HG03135 (cell line): ENCODE measurements around the gene NAGLU.
"Not testable (repeated sequence)": the region's sequence is repeated elsewhere in the genome, so short reads cannot be mapped to it uniquely, and the experiment has no call there.

ENCODE experiments used
- ATAC-seq: cut with Tn5 transposase; IDR thresholded peaks from one replicate; pipeline ENCODE4 v1.9.1; 2021; ENCODE audit warnings: mild to moderate bottlenecking, moderate library complexity; ENCODE audit not compliant: unreplicated experiment

Gene NAGLU

DNA sequence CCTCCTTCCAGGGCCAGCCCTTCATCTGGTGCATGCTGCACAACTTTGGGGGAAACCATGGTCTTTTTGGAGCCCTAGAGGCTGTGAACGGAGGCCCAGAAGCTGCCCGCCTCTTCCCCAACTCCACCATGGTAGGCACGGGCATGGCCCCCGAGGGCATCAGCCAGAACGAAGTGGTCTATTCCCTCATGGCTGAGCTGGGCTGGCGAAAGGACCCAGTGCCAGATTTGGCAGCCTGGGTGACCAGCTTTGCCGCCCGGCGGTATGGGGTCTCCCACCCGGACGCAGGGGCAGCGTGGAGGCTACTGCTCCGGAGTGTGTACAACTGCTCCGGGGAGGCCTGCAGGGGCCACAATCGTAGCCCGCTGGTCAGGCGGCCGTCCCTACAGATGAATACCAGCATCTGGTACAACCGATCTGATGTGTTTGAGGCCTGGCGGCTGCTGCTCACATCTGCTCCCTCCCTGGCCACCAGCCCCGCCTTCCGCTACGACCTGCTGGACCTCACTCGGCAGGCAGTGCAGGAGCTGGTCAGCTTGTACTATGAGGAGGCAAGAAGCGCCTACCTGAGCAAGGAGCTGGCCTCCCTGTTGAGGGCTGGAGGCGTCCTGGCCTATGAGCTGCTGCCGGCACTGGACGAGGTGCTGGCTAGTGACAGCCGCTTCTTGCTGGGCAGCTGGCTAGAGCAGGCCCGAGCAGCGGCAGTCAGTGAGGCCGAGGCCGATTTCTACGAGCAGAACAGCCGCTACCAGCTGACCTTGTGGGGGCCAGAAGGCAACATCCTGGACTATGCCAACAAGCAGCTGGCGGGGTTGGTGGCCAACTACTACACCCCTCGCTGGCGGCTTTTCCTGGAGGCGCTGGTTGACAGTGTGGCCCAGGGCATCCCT lies 7.4 kb downstream of the NAGLU start:
- ATAC-seq = no peak

DNA sequence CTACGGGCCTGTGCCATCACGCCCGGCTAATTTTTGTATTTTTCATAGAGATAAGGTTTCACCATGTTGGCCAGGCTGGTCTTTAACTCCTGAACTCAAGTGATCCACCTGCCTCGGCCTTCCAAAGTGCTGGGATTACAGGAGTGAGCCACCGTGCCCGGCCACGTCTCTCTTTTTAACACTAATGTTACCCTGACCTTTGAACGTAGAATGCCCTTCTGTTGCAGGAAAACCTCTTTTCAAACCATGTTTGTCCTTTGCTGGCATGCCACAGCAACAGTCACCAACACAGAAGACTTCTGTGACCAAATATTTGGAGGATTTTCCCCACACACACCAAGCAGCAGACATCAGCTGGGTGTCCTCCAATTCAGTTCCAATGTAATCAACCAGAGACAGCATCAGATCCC lies 8.8 kb downstream of the NAGLU start:
- no peak for ATAC-seq

DNA sequence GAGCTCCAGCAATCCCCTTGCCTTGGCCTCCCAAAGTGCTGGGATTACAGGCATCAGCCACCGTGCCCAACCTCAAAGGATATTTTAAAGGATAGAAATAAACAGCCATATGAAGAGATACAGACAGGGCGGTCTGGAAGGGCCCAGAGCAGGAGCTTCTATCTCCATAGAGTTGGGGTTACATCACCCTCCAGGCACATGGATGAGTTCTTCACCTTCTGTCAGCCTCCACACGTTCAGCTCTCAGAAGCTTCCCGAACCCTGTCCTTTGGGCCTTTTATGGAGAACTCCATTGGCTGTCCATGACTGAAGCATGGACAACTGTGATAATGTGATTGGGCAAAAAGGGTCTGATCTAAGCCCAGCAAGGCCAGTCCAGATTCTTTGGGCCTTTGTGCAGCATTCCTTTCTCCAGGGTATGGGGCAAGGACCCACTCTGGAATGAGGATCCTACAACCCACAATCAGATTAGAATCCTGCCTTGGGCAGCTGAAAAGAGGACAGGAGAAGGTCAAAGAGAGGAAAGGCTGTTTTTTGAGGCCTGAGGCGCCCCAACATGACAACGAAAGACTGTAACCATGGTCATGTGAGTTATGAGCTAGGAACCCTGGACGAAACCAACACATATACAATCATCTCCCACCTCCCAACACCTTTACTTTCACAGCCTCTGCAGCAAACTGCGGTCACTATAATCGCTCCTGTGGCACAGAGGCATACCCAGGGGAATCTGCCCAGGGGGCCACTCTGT lies 9.9 kb downstream of the NAGLU start:
- ATAC-seq = not testable (repeated sequence)

DNA sequence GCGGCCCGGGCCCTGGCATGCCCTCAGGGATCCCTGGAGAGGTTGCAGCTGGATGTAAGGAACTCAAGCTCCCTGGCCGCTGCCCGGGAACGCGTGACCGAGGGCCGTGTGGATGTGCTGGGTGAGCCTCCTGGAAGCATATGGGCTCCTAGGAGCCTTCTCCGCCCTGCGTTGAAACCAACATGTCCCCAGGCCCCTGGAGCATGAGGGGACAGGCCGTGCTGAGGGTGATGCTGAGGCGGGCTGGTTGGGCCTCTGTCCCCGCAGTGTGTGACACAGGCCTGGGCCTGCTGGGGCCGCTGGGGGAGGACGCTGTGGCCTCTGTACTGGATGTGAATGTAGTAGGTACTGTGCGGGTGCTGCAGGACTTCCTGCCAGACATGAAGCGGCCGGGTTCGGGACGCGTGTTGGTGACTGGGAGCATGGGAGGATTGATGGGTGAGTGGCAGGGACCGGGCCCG lies 11.0 kb downstream of the NAGLU start:
- no peak for ATAC-seq

DNA sequence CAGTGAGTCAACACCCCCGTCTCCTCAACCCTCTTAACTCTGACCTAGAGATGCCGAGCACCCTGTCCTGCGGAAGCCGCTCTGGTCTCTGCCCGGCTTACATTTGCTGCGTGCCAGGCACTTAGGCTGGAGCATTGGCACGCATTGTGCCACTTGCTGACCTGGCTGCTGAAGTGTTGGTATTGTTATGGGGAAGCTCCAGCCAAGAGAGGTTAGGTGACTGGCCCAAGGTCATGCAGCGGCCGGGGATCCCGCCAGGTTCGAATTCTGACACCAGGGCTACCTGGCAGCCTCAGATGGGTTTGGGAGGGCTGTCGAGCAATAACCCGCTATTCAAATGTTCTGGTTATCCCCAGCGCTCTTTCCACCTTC lies 11.6 kb downstream of the NAGLU start:
- ATAC-seq = no peak

DNA sequence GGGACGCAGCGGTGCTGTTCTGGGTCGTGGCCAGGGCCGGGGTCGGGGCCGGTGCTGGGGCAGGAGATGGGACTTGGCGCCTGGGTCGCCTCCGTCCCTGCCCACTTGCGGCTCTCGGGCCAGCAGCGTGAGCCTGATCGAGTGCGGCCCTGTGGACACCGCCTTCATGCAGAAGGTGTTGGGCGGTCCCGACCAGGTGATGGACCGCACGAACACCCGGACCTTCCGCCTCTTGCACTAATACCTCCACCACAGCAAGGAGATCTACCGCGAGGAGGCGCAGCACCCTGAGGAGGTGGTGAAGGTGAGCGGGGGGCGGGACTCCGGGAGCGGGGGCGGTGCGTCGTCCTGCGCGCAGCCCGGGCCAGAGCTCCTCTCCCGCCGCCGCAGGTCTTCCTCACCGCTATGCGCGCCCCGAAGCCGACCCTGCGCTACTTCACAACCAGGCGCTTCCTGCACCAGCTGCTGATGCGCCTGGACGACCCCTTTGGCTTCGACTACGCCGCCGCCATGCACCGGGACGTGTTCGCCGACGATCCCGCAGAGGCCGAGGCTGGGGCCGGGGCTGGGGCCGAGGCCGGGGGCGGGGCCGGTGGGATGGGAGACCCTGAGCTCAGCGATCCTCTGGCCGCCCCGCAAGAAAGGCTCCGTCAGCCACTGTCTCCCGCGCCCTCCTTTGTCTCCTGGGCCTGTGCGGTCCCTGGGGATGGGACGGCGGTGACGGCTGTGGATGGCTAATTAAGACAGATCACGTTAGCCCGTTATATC lies 12.2 kb downstream of the NAGLU start:
- peak; percentile 56 for ATAC-seq

DNA sequence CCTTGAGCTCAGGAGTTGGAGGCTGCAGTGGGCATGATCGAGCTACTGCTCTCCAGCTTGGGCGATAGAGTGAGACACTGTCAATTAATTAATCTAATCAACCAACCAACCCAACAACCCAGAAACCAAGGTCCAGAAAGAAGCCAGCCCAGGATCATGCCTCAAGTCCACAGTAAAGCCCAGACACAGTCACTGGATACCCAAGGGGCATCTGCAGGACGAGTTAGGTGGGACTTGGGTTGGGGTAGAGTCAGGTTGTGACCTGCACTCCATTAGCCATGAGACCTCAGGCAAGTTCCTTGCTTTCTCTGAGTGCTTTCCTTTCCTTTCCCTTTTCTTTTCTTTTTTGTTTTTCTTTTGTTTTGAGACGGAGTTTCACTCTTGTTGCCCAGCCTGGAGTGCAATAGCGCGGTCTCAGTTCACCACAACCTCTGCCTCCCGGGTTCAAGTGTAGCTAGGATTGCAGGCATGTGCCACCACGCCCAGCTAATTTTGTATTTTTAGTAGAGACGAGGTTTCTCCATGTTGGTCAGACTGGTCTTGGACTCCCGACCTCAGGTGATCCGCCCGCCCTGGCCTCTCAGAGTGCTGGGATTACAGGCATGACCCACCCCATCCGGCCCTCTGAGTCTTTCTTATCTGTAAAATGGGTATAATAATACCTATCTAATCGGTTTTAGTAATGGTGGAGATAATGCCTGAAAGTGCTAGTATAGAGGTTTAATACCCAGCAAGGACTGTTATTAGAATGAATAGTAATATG lies 13.1 kb downstream of the NAGLU start:
- ATAC-seq = no peak

DNA sequence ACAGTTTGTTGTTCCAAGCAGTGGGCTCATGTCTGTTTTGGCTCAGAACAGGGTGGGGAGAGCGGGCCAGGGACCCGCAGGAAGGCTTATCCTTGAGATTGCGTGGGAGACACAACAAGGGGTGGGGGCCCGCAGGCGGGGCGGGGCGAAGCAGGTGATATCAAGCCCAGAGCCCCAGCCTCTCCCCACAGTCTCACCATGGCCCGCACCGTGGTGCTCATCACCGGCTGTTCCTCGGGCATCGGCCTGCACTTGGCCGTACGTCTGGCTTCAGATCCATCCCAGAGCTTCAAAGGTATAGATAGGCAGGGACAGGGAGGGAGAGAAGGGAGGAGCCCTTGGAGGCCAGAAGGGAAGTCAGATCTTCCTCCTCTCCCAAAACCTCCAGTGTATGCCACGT lies 16.7 kb downstream of the NAGLU start, which contains the start of gene HSD17B1:
TSS of gene HSD17B1 (plus strand) at position 188 of the 400 bp plus-strand sequence. CDS start at position 199, 11 bp downstream.
- not testable (repeated sequence) for ATAC-seq

DNA sequence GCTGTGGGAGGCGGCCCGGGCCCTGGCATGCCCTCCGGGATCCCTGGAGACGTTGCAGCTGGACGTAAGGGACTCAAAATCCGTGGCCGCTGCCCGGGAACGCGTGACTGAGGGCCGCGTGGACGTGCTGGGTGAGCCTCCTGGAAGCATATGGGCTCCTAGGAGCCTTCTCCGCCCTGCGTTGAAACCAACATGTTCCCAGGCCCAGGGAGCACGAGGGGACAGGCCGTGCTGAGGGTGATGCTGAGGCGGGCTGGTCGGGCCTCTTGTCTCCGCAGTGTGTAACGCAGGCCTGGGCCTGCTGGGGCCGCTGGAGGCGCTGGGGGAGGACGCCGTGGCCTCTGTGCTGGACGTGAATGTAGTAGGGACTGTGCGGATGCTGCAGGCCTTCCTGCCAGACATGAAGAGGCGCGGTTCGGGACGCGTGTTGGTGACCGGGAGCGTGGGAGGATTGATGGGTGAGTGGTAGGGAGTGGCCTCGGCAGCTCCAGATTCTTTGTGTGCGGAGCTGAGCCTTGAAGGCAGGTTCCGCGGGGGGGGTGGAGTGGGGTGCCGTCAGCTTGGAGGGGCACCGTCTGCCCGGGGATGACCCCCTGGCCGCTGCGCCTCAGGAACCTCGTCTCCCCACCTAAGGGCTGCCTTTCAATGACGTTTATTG lies 17.2 kb downstream of the NAGLU start:
- ATAC-seq = no peak

DNA sequence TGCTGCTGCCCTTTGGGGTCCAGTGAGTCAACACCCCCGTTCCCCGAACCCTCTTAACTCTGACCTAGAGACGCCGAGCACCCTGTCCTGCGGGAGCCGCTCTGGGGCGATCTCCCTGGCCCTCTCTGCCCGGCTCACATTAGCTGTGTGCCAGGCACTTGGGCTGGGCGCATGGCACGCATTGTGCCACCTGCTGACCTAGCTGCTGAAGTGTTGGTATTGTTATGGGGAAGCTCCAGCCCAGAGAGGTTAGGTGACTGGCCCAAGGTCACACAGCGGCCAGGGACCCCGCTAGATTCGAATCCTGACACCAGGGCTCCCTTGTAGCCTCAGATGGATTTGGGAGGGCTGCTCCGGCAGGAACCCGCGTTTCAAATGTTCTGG lies 17.8 kb downstream of the NAGLU start:
- ATAC-seq = no peak

DNA sequence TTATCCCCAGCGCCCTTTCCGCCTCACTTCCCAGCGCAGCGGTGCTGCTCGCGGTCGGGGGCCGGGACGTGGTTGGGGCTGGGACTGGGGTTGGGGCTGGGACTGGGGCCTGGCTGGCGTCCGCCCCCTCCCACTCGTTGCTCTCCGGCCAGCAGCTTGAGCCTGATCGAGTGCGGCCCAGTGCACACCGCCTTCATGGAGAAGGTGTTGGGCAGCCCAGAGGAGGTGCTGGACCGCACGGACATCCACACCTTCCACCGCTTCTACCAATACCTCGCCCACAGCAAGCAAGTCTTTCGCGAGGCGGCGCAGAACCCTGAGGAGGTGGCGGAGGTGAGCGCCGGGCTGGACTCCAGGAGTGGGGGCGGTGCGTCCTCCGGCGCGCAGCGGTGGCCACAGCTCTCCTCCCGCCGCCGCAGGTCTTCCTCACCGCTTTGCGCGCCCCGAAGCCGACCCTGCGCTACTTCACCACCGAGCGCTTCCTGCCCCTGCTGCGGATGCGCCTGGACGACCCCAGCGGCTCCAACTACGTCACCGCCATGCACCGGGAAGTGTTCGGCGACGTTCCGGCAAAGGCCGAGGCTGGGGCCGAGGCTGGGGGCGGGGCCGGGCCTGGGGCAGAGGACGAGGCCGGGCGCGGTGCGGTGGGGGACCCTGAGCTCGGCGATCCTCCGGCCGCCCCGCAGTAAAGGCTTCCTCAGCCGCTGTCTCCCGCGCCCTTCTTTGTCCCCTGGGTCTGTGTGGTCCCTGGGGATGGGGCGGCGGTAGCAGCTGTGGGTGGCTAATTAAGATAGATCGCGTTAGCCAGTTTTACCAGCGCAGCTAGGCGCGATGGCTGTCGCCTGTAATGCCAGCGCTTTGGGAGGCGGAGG lies 18.4 kb downstream of the NAGLU start:
- ATAC-seq = peak; percentile 60

DNA sequence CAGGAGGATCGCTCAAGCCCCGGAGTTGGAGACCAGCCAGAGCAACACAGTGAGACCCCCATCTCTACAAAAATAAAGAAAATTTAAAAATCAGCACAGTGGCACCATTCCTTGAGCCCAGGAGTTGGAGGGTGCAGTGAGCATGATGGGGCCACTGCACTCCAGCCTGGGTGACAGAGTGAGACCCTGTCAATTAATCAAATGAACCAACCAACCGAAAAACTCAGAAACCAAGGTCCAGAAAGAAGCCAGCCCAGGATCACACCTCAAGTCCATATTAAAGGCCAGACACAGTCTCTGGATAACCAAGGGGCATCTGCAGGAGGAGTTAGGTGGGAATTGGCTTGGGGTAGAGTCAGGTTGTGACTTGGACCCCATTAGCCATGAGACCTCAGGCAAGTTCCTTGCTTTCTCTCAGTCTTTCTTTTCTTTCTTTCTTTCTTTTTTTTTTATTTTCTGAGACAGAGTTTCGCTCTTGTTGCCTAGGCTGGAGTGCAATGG lies 19.1 kb downstream of the NAGLU start:
- no peak for ATAC-seq

DNA sequence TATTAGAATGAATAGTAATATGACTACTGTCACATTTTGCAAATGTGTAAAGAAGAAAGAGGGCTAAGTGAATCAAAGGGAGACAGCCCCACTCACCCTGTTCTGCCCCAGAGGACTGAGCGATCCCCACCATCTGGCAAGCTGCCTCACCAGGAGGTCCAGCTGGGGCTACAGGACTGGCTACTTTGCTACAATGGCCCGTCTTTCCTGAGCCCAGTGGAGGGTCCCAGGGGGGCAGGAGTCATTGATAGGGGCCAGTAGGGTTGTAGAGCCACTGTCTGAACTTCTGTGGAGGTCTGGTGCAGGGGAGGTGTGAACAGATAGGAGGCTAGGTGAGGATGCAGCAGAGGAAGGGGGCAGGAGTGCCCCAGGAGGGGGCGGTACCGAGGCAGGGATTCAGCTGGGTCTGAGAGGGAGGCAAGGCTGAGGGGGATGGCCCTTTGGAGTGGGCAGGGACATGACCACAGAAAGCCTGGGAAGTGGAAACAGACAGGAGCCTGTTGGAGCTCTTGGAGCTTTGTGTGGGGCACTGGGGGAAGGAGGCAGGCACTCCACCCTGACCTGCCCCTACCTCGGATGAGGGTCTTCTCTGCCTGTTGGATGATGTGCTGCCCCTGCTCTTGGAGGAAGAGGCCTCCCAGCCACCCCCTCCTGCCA lies 20.0 kb downstream of the NAGLU start:
- ATAC-seq = not testable (repeated sequence)

DNA sequence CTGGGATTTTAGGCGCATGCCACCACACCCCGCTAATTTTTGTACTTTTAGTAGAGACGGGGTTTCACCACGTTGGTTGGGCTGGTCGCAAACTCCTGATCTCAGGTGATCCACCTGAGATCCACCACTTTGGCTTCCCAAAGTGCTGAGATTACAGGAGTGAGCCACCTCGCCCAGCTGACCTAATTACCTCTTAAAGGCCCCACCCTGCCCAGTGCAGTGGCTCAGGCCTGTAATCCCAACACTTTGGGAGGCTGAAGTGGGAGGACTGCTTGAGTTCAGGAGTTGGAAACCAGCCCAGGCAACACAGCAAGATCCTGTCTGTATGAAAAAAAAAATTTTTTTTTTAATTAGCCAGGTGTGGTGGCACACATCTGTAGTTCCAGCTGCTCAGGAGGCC lies 23.0 kb downstream of the NAGLU start:
- no peak for ATAC-seq

DNA sequence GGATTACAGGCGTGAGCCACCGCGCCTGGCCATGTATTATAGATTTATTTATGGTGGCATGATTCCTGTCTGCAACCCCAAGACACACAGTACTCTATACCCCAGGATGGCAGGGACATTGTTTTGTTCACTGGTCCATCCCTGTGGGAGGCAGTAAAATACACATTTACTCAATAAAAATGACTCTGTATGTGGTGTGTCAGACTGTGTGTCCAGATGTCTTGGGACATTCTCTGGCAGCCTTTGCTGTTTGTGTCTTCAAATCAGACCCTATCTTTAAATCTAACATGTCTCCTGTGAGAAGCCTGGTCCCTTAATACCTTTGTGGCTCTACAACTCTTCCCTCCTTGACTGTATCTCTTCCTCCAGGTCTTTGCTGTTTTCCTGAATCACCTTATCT lies 24.2 kb downstream of the NAGLU start:
- no peak for ATAC-seq

DNA sequence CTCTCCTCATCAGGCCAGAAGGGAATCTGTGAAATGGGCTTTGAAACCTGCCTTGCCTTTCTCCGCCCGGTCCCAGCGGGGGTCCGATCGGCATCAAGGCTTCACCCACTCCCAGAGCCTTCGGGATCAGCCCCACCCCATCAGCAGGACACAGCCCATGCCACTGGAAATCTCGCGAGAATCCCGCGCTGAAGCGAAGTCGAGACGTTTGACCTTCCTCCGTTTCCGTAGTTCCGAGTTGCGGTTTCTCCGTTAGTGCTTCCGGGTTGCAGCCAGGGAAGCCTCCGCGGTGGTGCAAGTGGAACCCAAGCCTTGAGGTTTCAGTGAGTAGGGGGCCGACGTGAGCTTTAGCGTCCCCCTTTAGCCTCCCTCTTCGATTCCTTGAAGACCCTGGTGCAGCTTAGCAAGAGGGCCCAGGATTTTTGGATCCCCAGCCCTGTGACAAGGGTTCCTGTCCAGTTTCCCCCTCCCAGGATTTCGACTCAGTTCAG lies 25.9 kb downstream of the NAGLU start, which contains the start of gene COASY:
TSS of gene COASY (plus strand) at position 252 of the 491 bp plus-strand sequence. CDS start 475 bp downstream, outside the sequence.
- no peak for ATAC-seq

DNA sequence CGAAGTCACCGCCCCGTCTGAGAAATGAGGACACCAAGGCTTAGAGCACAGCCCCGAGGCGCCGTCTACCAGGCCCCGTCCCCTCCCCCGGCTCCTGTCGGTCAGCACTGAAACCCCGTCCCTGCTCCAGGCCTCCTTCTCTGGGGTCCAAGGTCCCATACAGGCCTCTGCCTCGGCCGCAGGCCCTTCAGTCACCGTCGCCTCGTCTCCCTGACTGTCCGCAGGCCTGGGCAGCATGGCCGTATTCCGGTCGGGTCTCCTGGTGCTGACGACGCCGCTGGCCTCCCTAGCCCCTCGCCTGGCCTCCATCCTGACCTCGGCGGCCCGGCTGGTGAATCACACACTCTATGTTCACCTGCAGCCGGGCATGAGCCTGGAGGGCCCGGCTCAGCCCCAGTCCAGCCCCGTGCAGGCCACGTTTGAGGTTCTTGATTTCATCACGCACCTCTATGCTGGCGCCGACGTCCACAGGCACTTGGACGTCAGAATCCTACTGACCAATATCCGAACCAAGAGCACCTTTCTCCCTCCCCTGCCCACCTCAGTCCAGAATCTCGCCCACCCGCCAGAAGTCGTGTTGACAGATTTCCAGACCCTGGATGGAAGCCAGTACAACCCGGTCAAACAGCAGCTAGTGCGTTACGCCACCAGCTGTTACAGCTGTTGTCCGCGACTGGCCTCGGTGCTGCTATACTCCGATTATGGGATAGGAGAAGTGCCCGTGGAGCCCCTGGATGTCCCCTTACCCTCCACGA lies 26.5 kb downstream of the NAGLU start:
- ATAC-seq = no peak
